Measurements from ENCODE around the gene PDP2.

GRCh38 chr16:66898933-66899309 lies 18.6 kb downstream of the PDP2 start:
- no peak for TF ChIP-seq BHLHE40 (IDR thresholded peaks at IDR 0.05; ENCODE audit: borderline replicate concordance)
- no peak for TF ChIP-seq FOXK2 (IDR thresholded peaks at IDR 0.05)
- no peak for TF ChIP-seq FOXA1 (IDR thresholded peaks at IDR 0.05)
- no peak for TF ChIP-seq L3MBTL2 (conservative IDR thresholded peaks at IDR 0.05)
- no peak for TF ChIP-seq ELF4 (IDR thresholded peaks at IDR 0.05)
- TF ChIP-seq SUZ12 (IDR thresholded peaks at IDR 0.05) = no peak
- no peak for TF ChIP-seq HDGF (IDR thresholded peaks at IDR 0.05; ENCODE audit: borderline replicate concordance)
- no peak for TF ChIP-seq ZNF384 (IDR thresholded peaks at IDR 0.05)
- no peak for TF ChIP-seq LEF1 (IDR thresholded peaks at IDR 0.05; ENCODE audit: borderline replicate concordance)
- TF ChIP-seq SP1 (IDR thresholded peaks at IDR 0.05) = no peak
- TF ChIP-seq NFRKB (IDR thresholded peaks at IDR 0.05) = no peak
- TF ChIP-seq FOXM1 (IDR thresholded peaks at IDR 0.05; ENCODE audit: borderline replicate concordance) = no peak
